ENCODE measurements around the gene ANKRD40.

DNA sequence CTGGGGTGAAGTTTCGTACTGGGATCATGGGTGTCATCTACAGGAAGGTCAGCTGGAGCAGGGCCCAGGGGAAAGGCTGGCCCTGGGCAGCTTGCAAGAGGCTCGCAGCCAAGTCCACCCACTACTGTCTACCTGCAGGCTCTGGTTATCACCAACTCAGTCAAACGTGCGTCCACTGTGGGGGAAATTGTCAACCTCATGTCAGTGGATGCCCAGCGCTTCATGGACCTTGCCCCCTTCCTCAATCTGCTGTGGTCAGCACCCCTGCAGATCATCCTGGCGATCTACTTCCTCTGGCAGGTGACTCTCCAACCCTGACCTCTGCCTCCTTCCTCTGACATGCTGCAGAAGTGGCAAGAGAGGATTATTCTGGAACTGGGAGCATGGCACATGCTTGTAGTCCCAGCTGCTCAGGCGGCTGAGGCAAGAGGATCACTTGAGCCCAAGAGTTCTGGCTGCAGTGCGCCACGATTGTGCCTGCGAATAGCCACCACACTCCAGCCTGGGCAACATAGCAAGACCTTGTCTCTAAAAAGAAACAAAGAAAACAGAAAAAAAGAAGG lies 43.8 kb downstream of the ANKRD40 start:
- TF ChIP-seq, protein P1, sequence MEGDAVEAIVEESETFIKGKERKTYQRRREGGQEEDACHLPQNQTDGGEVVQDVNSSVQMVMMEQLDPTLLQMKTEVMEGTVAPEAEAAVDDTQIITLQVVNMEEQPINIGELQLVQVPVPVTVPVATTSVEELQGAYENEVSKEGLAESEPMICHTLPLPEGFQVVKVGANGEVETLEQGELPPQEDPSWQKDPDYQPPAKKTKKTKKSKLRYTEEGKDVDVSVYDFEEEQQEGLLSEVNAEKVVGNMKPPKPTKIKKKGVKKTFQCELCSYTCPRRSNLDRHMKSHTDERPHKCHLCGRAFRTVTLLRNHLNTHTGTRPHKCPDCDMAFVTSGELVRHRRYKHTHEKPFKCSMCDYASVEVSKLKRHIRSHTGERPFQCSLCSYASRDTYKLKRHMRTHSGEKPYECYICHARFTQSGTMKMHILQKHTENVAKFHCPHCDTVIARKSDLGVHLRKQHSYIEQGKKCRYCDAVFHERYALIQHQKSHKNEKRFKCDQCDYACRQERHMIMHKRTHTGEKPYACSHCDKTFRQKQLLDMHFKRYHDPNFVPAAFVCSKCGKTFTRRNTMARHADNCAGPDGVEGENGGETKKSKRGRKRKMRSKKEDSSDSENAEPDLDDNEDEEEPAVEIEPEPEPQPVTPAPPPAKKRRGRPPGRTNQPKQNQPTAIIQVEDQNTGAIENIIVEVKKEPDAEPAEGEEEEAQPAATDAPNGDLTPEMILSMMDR (IDR thresholded peaks at IDR 0.05; ENCODE audit: low read length) = no peak
- no peak for TF ChIP-seq EZH2 (optimal IDR thresholded peaks at IDR 0.05; ENCODE audit: low read depth, low read length)

Measured in MM.1S (cell line).